Activated CD4-positive, alpha-beta T cell treated with anti-CD3 and anti-CD28 coated beads for 36 hours (primary cell): ENCODE measurements around the gene CT45A6. TPM values are rescaled to one million over a fixed set of nuclear protein-coding genes. Genes with fewer than 3 reads are reported as not detected.
"Not testable (repeated sequence)": the region's sequence is repeated elsewhere in the genome, so short reads cannot be mapped to it uniquely, and the experiment has no call there.

ENCODE experiments used
- ATAC-seq: fragments of 200-7000 bp; cut with Tn5 transposase; one replicate; pipeline ENCODE4 v1.10.0; 2021; ENCODE audit warnings: mild to moderate bottlenecking, moderate library complexity
- CTCF ChIA-PET: fragments of 350-600 bp; sonication (Branson Sonifier 250); formaldehyde crosslinking; loops from one replicate; lab custom pipeline; 2021; ENCODE audit warnings: antibody characterized with exemption; lab: Charles Lee
- POLR2A ChIA-PET: fragments of 350-600 bp; sonication (Branson Sonifier 250); formaldehyde crosslinking; loops from one replicate; lab custom pipeline; 2021; ENCODE audit warnings: antibody characterized with exemption, inconsistent platforms; lab: Charles Lee
- DNase-seq: peaks from one replicate; pipeline ENCODE4 v3.0.0-alpha.2; 2020
- H3K27ac Mint-ChIP-seq: one replicate; pipeline ENCODE4 v1.8.0; 2021; ENCODE audit warnings: mixed read lengths
- H3K27me3 Mint-ChIP-seq: one replicate; pipeline ENCODE4 v1.8.0; 2021; ENCODE audit warnings: mixed read lengths
- H3K36me3 Mint-ChIP-seq: one replicate; pipeline ENCODE4 v1.8.0; 2021; ENCODE audit warnings: low read depth, mixed read lengths
- H3K4me1 Mint-ChIP-seq: one replicate; pipeline ENCODE4 v1.8.0; 2021; ENCODE audit warnings: mixed read lengths
- H3K4me3 Mint-ChIP-seq: one replicate; pipeline ENCODE4 v1.8.0; 2021; ENCODE audit warnings: mild to moderate bottlenecking, moderate library complexity, mixed read lengths
- H3K9me3 Mint-ChIP-seq: one replicate; pipeline ENCODE4 v1.8.0; 2021; ENCODE audit warnings: low read depth, mixed read lengths
- intact Hi-C, 2 experiments: fragments of 100-400 bp; cut with DNase I in 1 of 2; cut with micrococcal nuclease in 1 of 2; formaldehyde crosslinking; loops; one replicate each; pipeline versions ENCODE4 v1.14.2 to v1.15.1; 2022 to 2024; cut with DNase I, micrococcal nuclease
- total RNA-seq, 2 experiments: library from RNA; stranded (reverse); gene quantifications; one replicate each; pipeline ENCODE4 v1.2.3, GENCODE V29; 2021

CT45A6 gene
- not detected for total RNA-seq

GRCh38 chrX:135802687-135803086, at the start of gene CT45A6:
CT45A6 (minus strand) TSS chrX:135802787; CDS start chrX:135798993, 3,794 bp downstream.
- H3K27ac Mint-ChIP-seq, POLR2A ChIA-PET, H3K9me3 Mint-ChIP-seq, ATAC-seq, H3K36me3 Mint-ChIP-seq, DNase-seq, CTCF ChIA-PET, H3K4me3 Mint-ChIP-seq, H3K4me1 Mint-ChIP-seq, H3K27me3 Mint-ChIP-seq, intact Hi-C loops: not testable (repeated sequence)

GRCh38 chrX:135837180-135837579, 34.6 kb upstream of the CT45A6 start, which contains the start of gene CT45A7:
CT45A7 (minus strand) TSS chrX:135837280; CDS start chrX:135833533, 3,747 bp downstream.
- CTCF ChIA-PET, intact Hi-C loops, H3K9me3 Mint-ChIP-seq, DNase-seq, POLR2A ChIA-PET, ATAC-seq, H3K27ac Mint-ChIP-seq, H3K27me3 Mint-ChIP-seq, H3K4me3 Mint-ChIP-seq, H3K36me3 Mint-ChIP-seq, H3K4me1 Mint-ChIP-seq: not testable (repeated sequence)

- not testable (repeated sequence) for DNase-seq, H3K36me3 Mint-ChIP-seq
These were observed 17.3 kb upstream of the CT45A6 start, which contains the start of gene CT45A2 for GRCh38 chrX:135819912-135820311. CT45A2 (minus strand) TSS chrX:135820012; CDS start chrX:135816265, 3,747 bp downstream.

GRCh38 chrX:135785403-135785802, 17.2 kb downstream of the CT45A6 start, which contains the start of gene CT45A5:
CT45A5 (minus strand) TSS chrX:135785503; CDS start chrX:135781729, 3,774 bp downstream.
- DNase-seq, H3K4me1 Mint-ChIP-seq, H3K4me3 Mint-ChIP-seq, H3K27ac Mint-ChIP-seq, H3K27me3 Mint-ChIP-seq, H3K9me3 Mint-ChIP-seq, CTCF ChIA-PET, intact Hi-C loops, ATAC-seq, POLR2A ChIA-PET, H3K36me3 Mint-ChIP-seq: not testable (repeated sequence)

More at GRCh38 chrX:135819912-135820311, 17.3 kb upstream of the CT45A6 start, which contains the start of gene CT45A2:
- H3K27me3 Mint-ChIP-seq, intact Hi-C loops, ATAC-seq, H3K27ac Mint-ChIP-seq, POLR2A ChIA-PET, H3K9me3 Mint-ChIP-seq, H3K4me3 Mint-ChIP-seq, H3K4me1 Mint-ChIP-seq, CTCF ChIA-PET: not testable (repeated sequence)

GRCh38 chrX:135768091-135768490, 34.5 kb downstream of the CT45A6 start, which contains the start of gene CT45A3:
CT45A3 (minus strand) TSS chrX:135768191; CDS start chrX:135764444, 3,747 bp downstream.
- H3K4me3 Mint-ChIP-seq, H3K9me3 Mint-ChIP-seq, intact Hi-C loops, CTCF ChIA-PET, DNase-seq, H3K27me3 Mint-ChIP-seq, H3K36me3 Mint-ChIP-seq, H3K27ac Mint-ChIP-seq, ATAC-seq, POLR2A ChIA-PET, H3K4me1 Mint-ChIP-seq: not testable (repeated sequence)

- CTCF ChIA-PET: not testable (repeated sequence)
These were observed 57.8 kb downstream of the CT45A6 start for GRCh38 chrX:135744739-135745138.

More at GRCh38 chrX:135744739-135745138, 57.8 kb downstream of the CT45A6 start:
- H3K36me3 Mint-ChIP-seq, H3K9me3 Mint-ChIP-seq, intact Hi-C loops, H3K27ac Mint-ChIP-seq, POLR2A ChIA-PET, DNase-seq, ATAC-seq, H3K4me1 Mint-ChIP-seq, H3K4me3 Mint-ChIP-seq, H3K27me3 Mint-ChIP-seq: not testable (repeated sequence)

Other genes with a start within 250 kb of the CT45A6 start
- not detected for gene CT45A1, start 89.1 kb downstream of the CT45A6 start, total RNA-seq
- gene CT45A3, start 34.6 kb downstream of the CT45A6 start, total RNA-seq: not detected
- not detected for gene CT45A5, start 17.3 kb downstream of the CT45A6 start, total RNA-seq
- not detected for gene CT45A2, start 17.2 kb upstream of the CT45A6 start, total RNA-seq
- gene CT45A7, start 34.5 kb upstream of the CT45A6 start, total RNA-seq: not detected
- not detected for gene CT45A8, start 51.8 kb upstream of the CT45A6 start, total RNA-seq
- not detected for gene CT45A9, start 69.0 kb upstream of the CT45A6 start, total RNA-seq
- gene CT45A10, start 90.7 kb upstream of the CT45A6 start, total RNA-seq: not detected
- not detected for gene SAGE1, start 90.9 kb upstream of the CT45A6 start, total RNA-seq
- gene MMGT1, start 171.2 kb upstream of the CT45A6 start, total RNA-seq: 10 to 100 TPM; 16.1 to 18.1 TPM
- 10 to 100 TPM; 11.8 to 12.6 TPM for gene SLC9A6, start 182.6 kb upstream of the CT45A6 start, total RNA-seq